Measurements from ENCODE around the gene EPHA6. TPM values are rescaled to one million over a fixed set of nuclear protein-coding genes. Genes with fewer than 3 reads are reported as not detected.
A peak's percentile ranks its signal among the peaks of the same experiment; 100 is the strongest.
"Not testable (repeated sequence)": the region's sequence is repeated elsewhere in the genome, so short reads cannot be mapped to it uniquely, and the experiment has no call there.

The EPHA6 gene
- polyA plus RNA-seq, 6 donors from 2014 or later: not detected

GRCh38 chr3:97515076-97515475 is 700.7 kb downstream of the EPHA6 start:
- Mint-ChIP-seq H3K27ac (peak overlapping the region in 1 of 6 donors; percentile 24), H3K36me3 (no peaks in the 10 kb centered on the region), H3K9me3 (peaks cover 0 to 6% (median 3%) of the 10 kb centered on the region in 7 donors), H3K4me3 (no peak overlapping the region), H3K27me3 (no peaks in the 10 kb centered on the region), H3K4me1 (no peaks in the 10 kb centered on the region)
- ATAC-seq (ENCODE audit: low read depth in 2 of 2): no peak
- no peak for DNase-seq

GRCh38 chr3:97530691-97531090 is 716.3 kb downstream of the EPHA6 start:
- Mint-ChIP-seq H3K27ac (no peak overlapping the region), H3K9me3 (peaks cover 0 to 4% (median 0%) of the 10 kb centered on the region in 7 donors), H3K27me3 (no peaks in the 10 kb centered on the region), H3K4me1 (no peaks in the 10 kb centered on the region), H3K4me3 (no peak overlapping the region), H3K36me3 (no peaks in the 10 kb centered on the region)
- ATAC-seq (ENCODE audit: low read depth in 2 of 2) (no peak), DNase-seq (no peak)

- not testable (repeated sequence) for H3K36me3 Mint-ChIP-seq; H3K4me1 Mint-ChIP-seq; H3K27me3 Mint-ChIP-seq; H3K4me3 Mint-ChIP-seq; H3K27ac Mint-ChIP-seq; DNase-seq; ATAC-seq (ENCODE audit: low read depth in 2 of 2)
- peaks cover 0 to 10% (median 4%) of the 10 kb centered on the region in 7 donors for H3K9me3 Mint-ChIP-seq
Measured at GRCh38 chr3:97547573-97547972, 733.2 kb downstream of the EPHA6 start.

- ATAC-seq (ENCODE audit: low read depth in 2 of 2) (no peak), DNase-seq (no peak)
- Mint-ChIP-seq H3K4me3 (no peak overlapping the region), H3K36me3 (no peaks in the 10 kb centered on the region), H3K4me1 (no peaks in the 10 kb centered on the region), H3K9me3 (peaks cover 0 to 15% (median 5%) of the 10 kb centered on the region in 7 donors), H3K27me3 (no peaks in the 10 kb centered on the region), H3K27ac (no peak overlapping the region)
Measured at GRCh38 chr3:97550408-97550807, 736.0 kb downstream of the EPHA6 start.

- no peak overlapping the region for H3K27ac Mint-ChIP-seq
- ATAC-seq (ENCODE audit: low read depth in 2 of 2) (no peak), DNase-seq (no peak)
- H3K9me3 Mint-ChIP-seq: peaks cover 0 to 16% (median 6%) of the 10 kb centered on the region in 7 donors
- H3K27me3 Mint-ChIP-seq: no peaks in the 10 kb centered on the region
- no peaks in the 10 kb centered on the region for H3K36me3 Mint-ChIP-seq
- no peaks in the 10 kb centered on the region for H3K4me1 Mint-ChIP-seq
- H3K4me3 Mint-ChIP-seq: no peak overlapping the region
Measured at GRCh38 chr3:97552186-97552585, 737.8 kb downstream of the EPHA6 start.

- Mint-ChIP-seq H3K4me1 (no peaks in the 10 kb centered on the region), H3K4me3 (no peak overlapping the region), H3K9me3 (peaks cover 0 to 3% (median 0%) of the 10 kb centered on the region in 7 donors), H3K27me3 (no peaks in the 10 kb centered on the region), H3K27ac (no peak overlapping the region), H3K36me3 (no peaks in the 10 kb centered on the region)
- ATAC-seq (ENCODE audit: low read depth in 2 of 2) (no peak), DNase-seq (no peak)
Measured at GRCh38 chr3:97575742-97576141, 761.3 kb downstream of the EPHA6 start.

- no peaks in the 10 kb centered on the region for H3K4me1 Mint-ChIP-seq
- DNase-seq (no peak), ATAC-seq (ENCODE audit: low read depth in 2 of 2) (no peak)
- peaks cover 0 to 2% (median 0%) of the 10 kb centered on the region in 7 donors for H3K9me3 Mint-ChIP-seq
- peak overlapping the region in 1 of 8 donors; percentile 32 for H3K4me3 Mint-ChIP-seq
- no peak overlapping the region for H3K27ac Mint-ChIP-seq
- no peaks in the 10 kb centered on the region for H3K36me3 Mint-ChIP-seq
- H3K27me3 Mint-ChIP-seq: no peaks in the 10 kb centered on the region
Measured at GRCh38 chr3:97576221-97576620, 761.8 kb downstream of the EPHA6 start.

GRCh38 chr3:97579365-97579764 is 765.0 kb downstream of the EPHA6 start:
- Mint-ChIP-seq H3K27ac (no peak overlapping the region), H3K27me3 (no peaks in the 10 kb centered on the region), H3K9me3 (peaks cover 0 to 2% (median 0%) of the 10 kb centered on the region in 7 donors), H3K4me3 (no peak overlapping the region), H3K4me1 (no peaks in the 10 kb centered on the region), H3K36me3 (no peaks in the 10 kb centered on the region)
- no peak for DNase-seq
- no peak for ATAC-seq (ENCODE audit: low read depth in 2 of 2)

- DNase-seq: no peak
- Mint-ChIP-seq H3K36me3 (no peaks in the 10 kb centered on the region), H3K4me1 (no peaks in the 10 kb centered on the region), H3K27ac (no peak overlapping the region), H3K4me3 (no peak overlapping the region), H3K9me3 (peaks cover 0 to 5% (median 0%) of the 10 kb centered on the region in 7 donors), H3K27me3 (no peaks in the 10 kb centered on the region)
- ATAC-seq (ENCODE audit: low read depth in 2 of 2): no peak
Measured at GRCh38 chr3:97610626-97611025, 796.2 kb downstream of the EPHA6 start.

GRCh38 chr3:97612632-97613031 is 798.2 kb downstream of the EPHA6 start:
- DNase-seq (no peak), ATAC-seq (ENCODE audit: low read depth in 2 of 2) (no peak)
- Mint-ChIP-seq H3K4me1 (no peaks in the 10 kb centered on the region), H3K4me3 (no peak overlapping the region), H3K36me3 (no peaks in the 10 kb centered on the region), H3K27me3 (no peaks in the 10 kb centered on the region), H3K27ac (no peak overlapping the region), H3K9me3 (peaks cover 2 to 11% (median 7%) of the 10 kb centered on the region in 7 donors)

- Mint-ChIP-seq H3K27me3 (no peaks in the 10 kb centered on the region), H3K9me3 (peaks cover 2 to 17% (median 10%) of the 10 kb centered on the region in 7 donors), H3K27ac (no peak overlapping the region), H3K4me3 (no peak overlapping the region), H3K4me1 (no peaks in the 10 kb centered on the region), H3K36me3 (no peaks in the 10 kb centered on the region)
- no peak for DNase-seq
- no peak for ATAC-seq (ENCODE audit: low read depth in 2 of 2)
Measured at GRCh38 chr3:97613139-97613538, 798.7 kb downstream of the EPHA6 start.

GRCh38 chr3:97620514-97620913 is 806.1 kb downstream of the EPHA6 start:
- H3K36me3 Mint-ChIP-seq; ATAC-seq (ENCODE audit: low read depth in 2 of 2): not testable (repeated sequence)

GRCh38 chr3:97636465-97636864 is 822.1 kb downstream of the EPHA6 start:
- ATAC-seq (ENCODE audit: low read depth in 2 of 2) (no peak), DNase-seq (no peak)
- H3K36me3 Mint-ChIP-seq: no peaks in the 10 kb centered on the region
- peaks cover 0 to 8% (median 0%) of the 10 kb centered on the region in 7 donors for H3K9me3 Mint-ChIP-seq
- no peaks in the 10 kb centered on the region for H3K4me1 Mint-ChIP-seq
- H3K27ac Mint-ChIP-seq: no peak overlapping the region
- H3K4me3 Mint-ChIP-seq: no peak overlapping the region
- no peaks in the 10 kb centered on the region for H3K27me3 Mint-ChIP-seq

More at GRCh38 chr3:97620514-97620913, 806.1 kb downstream of the EPHA6 start:
- H3K27me3 Mint-ChIP-seq, H3K4me1 Mint-ChIP-seq, H3K27ac Mint-ChIP-seq, H3K4me3 Mint-ChIP-seq, DNase-seq: not testable (repeated sequence)
- H3K9me3 Mint-ChIP-seq: peaks cover 2 to 17% (median 8%) of the 10 kb centered on the region in 7 donors

- H3K27ac Mint-ChIP-seq: no peak overlapping the region
- H3K9me3 Mint-ChIP-seq: peaks cover 0 to 1% (median 0%) of the 10 kb centered on the region in 7 donors
- DNase-seq (no peak), ATAC-seq (ENCODE audit: low read depth in 2 of 2) (no peak)
- no peaks in the 10 kb centered on the region for H3K27me3 Mint-ChIP-seq
- no peak overlapping the region for H3K4me3 Mint-ChIP-seq
- no peaks in the 10 kb centered on the region for H3K4me1 Mint-ChIP-seq
- no peaks in the 10 kb centered on the region for H3K36me3 Mint-ChIP-seq
Measured at GRCh38 chr3:97646932-97647331, 832.5 kb downstream of the EPHA6 start.

GRCh38 chr3:97647441-97647982 is 833.1 kb downstream of the EPHA6 start:
- DNase-seq (no peak), ATAC-seq (ENCODE audit: low read depth in 2 of 2) (no peak)
- Mint-ChIP-seq H3K27ac (no peak overlapping the region), H3K4me1 (no peaks in the 10 kb centered on the region), H3K4me3 (no peak overlapping the region), H3K27me3 (no peaks in the 10 kb centered on the region), H3K36me3 (no peaks in the 10 kb centered on the region), H3K9me3 (peaks cover 0 to 1% (median 0%) of the 10 kb centered on the region in 7 donors)
